Liver (tissue), 9 donors: ENCODE measurements around the gene GTPBP3. TPM values are rescaled to one million over a fixed set of nuclear protein-coding genes. Genes with fewer than 3 reads are reported as not detected.

ENCODE experiments used
- DNase-seq: peaks from one replicate; pipeline ENCODE4 v3.0.0-alpha.2; 2017; ENCODE audit warnings: low spot score
- H3K27ac ChIP-seq, 2 donors: one replicate each; pipeline ENCODE4 v1.7.0; 2013; ENCODE audit warnings: inconsistent platforms in 2 of 2, low read length in 2 of 2, control low read depth in 1 of 2, low read depth in 1 of 2, mild to moderate bottlenecking in 1 of 2
- H3K27me3 ChIP-seq, 4 donors: one replicate each; pipeline versions ENCODE4 v1.6.1 to v1.7.0; 2013; ENCODE audit warnings: low read length in 3 of 4, inconsistent platforms in 1 of 4, mild to moderate bottlenecking in 1 of 4, moderate library complexity in 1 of 4; ENCODE audit not compliant: control insufficient read depth in 4 of 4, insufficient read depth in 4 of 4
- H3K36me3 ChIP-seq, 4 donors: one replicate each; pipeline versions ENCODE4 v1.6.1 to v1.7.0; 2013; ENCODE audit warnings: low read length in 3 of 4, mild to moderate bottlenecking in 3 of 4, low read depth in 1 of 4, moderate library complexity in 1 of 4; ENCODE audit not compliant: control insufficient read depth in 4 of 4, insufficient read depth in 3 of 4
- H3K4me1 ChIP-seq, 4 donors: one replicate each; pipeline versions ENCODE4 v1.6.1 to v1.7.0; 2013; ENCODE audit warnings: low read length in 3 of 4, mild to moderate bottlenecking in 3 of 4, moderate library complexity in 1 of 4; ENCODE audit not compliant: control insufficient read depth in 4 of 4, insufficient read depth in 4 of 4
- H3K4me3 ChIP-seq, 3 donors: one replicate each; pipeline versions ENCODE4 v1.6.1 to v1.7.0; 2013; ENCODE audit warnings: low read length in 3 of 3, control low read depth in 1 of 3, low read depth in 1 of 3, mild to moderate bottlenecking in 1 of 3
- H3K9ac ChIP-seq, 2 donors: one replicate each; pipeline ENCODE4 v1.7.0; 2013; ENCODE audit warnings: low read length in 2 of 2, mild to moderate bottlenecking in 2 of 2, moderate library complexity in 2 of 2, control low read depth in 1 of 2, low read depth in 1 of 2
- H3K9me3 ChIP-seq, 4 donors: one replicate each; pipeline versions ENCODE4 v1.6.1 to v1.7.0; 2013; ENCODE audit warnings: low read length in 3 of 4; ENCODE audit not compliant: control insufficient read depth in 4 of 4
- EGR1 ChIP-seq, 2 donors: IDR thresholded peaks; 2 replicates each; pipeline ENCODE4 v1.6.1; 2016 to 2018; ENCODE audit warnings: antibody characterized with exemption in 2 of 2, low read depth in 2 of 2
- FOXA1 ChIP-seq: IDR thresholded peaks from 2 replicates; pipeline ENCODE4 v1.6.1; 2016; ENCODE audit warnings: antibody characterized with exemption
- FOXA2 ChIP-seq: IDR thresholded peaks from 2 replicates; pipeline ENCODE4 v1.6.1; 2016; ENCODE audit warnings: antibody characterized with exemption
- GABPA ChIP-seq, 2 donors: IDR thresholded peaks in 1 of 2; conservative IDR thresholded peaks in 1 of 2; 2 replicates each; pipeline ENCODE4 v1.6.1; 2016; ENCODE audit warnings: antibody characterized with exemption in 2 of 2, mild to moderate bottlenecking in 1 of 2, moderate library complexity in 1 of 2
- HNF4A ChIP-seq, 2 donors: conservative IDR thresholded peaks; 2 replicates each; pipeline ENCODE4 v1.6.1; 2016; ENCODE audit warnings: antibody characterized with exemption in 2 of 2, mild to moderate bottlenecking in 2 of 2
- HNF4G ChIP-seq: IDR thresholded peaks from 2 replicates; pipeline ENCODE4 v1.6.1; 2016; ENCODE audit warnings: antibody characterized with exemption
- JUND ChIP-seq, 2 donors: IDR thresholded peaks; 2 replicates each; pipeline ENCODE4 v1.6.1; 2016; ENCODE audit warnings: antibody characterized with exemption in 2 of 2
- RAD21 ChIP-seq, 2 donors: IDR thresholded peaks; 2 replicates each; pipeline ENCODE4 v1.6.1; 2016; ENCODE audit warnings: antibody characterized with exemption in 2 of 2, mild to moderate bottlenecking in 2 of 2
- SP1 ChIP-seq: IDR thresholded peaks from 2 replicates; pipeline ENCODE4 v1.6.1; 2018; ENCODE audit warnings: antibody characterized with exemption, mild to moderate bottlenecking
- YY1 ChIP-seq: IDR thresholded peaks from 2 replicates; pipeline ENCODE4 v1.6.1; 2016; ENCODE audit warnings: antibody characterized with exemption, mild to moderate bottlenecking
- WGBS: extraction: QIAGEN DNeasy Blood & Tissue Kit; methylation state at CpG from one replicate; pipeline ENCODE4 v1.1.7; 2013; 5-methylcytosine and 5-hydroxymethylcytosine counted together
- polyA plus RNA-seq, 2 donors: library from polyadenylated mRNA; stranded (reverse) in 1 of 2; unstranded in 1 of 2; fragments of 200-250 nt in 1 of 2; fragments of >200 nt in 1 of 2; fragmentation: Nextera tagmentation in 1 of 2; extraction: Ambion mirVana in 1 of 2; gene quantifications; one replicate each; pipeline versions ENCODE4 v1.2.1 to v1.2.3, GENCODE V29; 2013 to 2015
- total RNA-seq, 2 donors: library from RNA; depleted of rRNA; stranded (reverse); fragments of >200 nt; gene quantifications; one replicate each; pipeline ENCODE4 v1.2.3, GENCODE V29; 2014
- TF ChIP-seq, protein P1 (sequence below): IDR thresholded peaks from 2 replicates; pipeline ENCODE4 v1.6.1; 2016; ENCODE audit warnings: antibody characterized with exemption
- TF ChIP-seq, protein P2 (sequence below): IDR thresholded peaks from 2 replicates; pipeline ENCODE4 v1.6.1; 2016; ENCODE audit warnings: antibody characterized with exemption
- TF ChIP-seq, protein P3 (sequence below): IDR thresholded peaks from 2 replicates; pipeline ENCODE4 v1.6.1; 2016; ENCODE audit warnings: antibody characterized with exemption, mild to moderate bottlenecking
- donor health status: healthy.
- donor health status: healthy.
- donor health status: healthy.
- donor health status: healthy.
- donor health status: healthy.

Gene GTPBP3
- total and polyA plus RNA-seq, 4 donors = 4.9 to 15.5 (median 9.6) TPM

DNA sequence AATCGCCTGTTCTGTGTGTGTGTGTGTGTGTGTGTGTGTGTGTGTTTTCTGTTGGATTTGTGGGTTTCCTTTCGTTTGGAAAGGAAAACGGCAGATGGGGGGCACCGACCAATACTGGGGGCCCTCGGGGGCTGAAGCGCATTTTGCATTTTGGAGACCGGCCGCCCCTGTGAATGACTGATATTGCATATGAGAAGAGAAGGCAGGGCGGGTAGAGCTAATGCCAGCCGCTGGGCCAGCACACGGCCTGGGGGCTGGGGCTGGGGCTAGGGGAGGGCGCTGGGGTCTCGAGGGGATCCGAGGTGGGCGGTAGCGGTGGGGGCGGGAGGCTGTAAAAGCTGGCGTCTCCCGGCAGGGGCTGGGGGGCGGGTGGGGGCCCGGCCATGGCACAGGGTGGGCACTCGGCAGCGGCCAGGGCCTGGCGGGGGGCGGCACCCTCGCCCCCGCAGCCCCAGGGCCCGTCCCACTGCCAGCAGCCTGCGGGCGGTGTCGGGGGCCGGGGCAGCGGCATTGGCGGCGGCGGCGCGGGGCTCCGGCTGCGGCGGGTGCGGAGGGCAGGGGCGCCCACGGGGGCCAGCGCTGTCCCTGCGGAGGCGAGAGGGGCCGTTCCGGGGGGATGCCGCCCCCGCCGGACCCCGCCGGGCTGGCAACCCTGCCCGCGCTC lies 13.9 kb upstream of the GTPBP3 start:
- no peak for DNase-seq
- Histone ChIP-seq H3K4me1 (peaks cover 5 to 23% (median 14%) of the 10 kb centered on the region in 4 donors), H3K27ac (no peak overlapping the region), H3K9me3 (no peaks in the 10 kb centered on the region), H3K27me3 (no peaks in the 10 kb centered on the region), H3K36me3 (peaks cover 10 to 27% (median 15%) of the 10 kb centered on the region in 4 donors), H3K4me3 (no peak overlapping the region), H3K9ac (no peak overlapping the region)
- 67% methylated on average over 56 of the region's 56 CpGs for whole genome bisulfite sequencing
- TF ChIP-seq, protein P1, sequence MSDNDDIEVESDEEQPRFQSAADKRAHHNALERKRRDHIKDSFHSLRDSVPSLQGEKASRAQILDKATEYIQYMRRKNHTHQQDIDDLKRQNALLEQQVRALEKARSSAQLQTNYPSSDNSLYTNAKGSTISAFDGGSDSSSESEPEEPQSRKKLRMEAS = no peak
- no peak for TF ChIP-seq YY1
- no peak for TF ChIP-seq EGR1 (IDR thresholded peaks at IDR 0.05; ENCODE audit: low read depth in 2 of 2)
- TF ChIP-seq HNF4G = no peak
- no peak for TF ChIP-seq GABPA (IDR thresholded peaks at IDR 0.05 in 1 of 2, conservative IDR thresholded peaks at IDR 0.05 in 1 of 2)
- no peak for TF ChIP-seq FOXA1
- TF ChIP-seq JUND (IDR thresholded peaks at IDR 0.05) = no peak
- no peak for TF ChIP-seq FOXA2

DNA sequence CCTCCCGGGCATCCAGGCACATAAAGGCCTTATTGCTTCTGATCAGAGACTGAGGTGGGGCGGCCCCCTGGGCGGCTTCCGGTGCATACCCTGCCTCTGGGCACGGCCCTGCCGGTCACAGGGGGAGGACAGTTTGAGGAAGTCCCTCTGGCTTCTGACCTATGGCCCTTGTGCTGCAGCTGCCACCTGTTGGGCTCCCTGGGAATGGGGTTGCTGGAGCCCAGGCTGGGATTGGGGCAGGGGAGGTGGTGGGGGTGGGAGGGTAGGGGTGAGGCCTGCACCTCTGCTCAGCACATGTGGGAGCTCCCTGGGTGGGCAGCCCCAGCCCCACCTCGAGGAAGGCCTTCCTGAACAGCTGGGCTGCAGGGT lies 13.4 kb upstream of the GTPBP3 start:
- 60% methylated on average over 7 of the region's 7 CpGs for WGBS
- Histone ChIP-seq H3K27me3 (no peaks in the 10 kb centered on the region), H3K9ac (no peak overlapping the region), H3K27ac (no peak overlapping the region), H3K4me1 (peaks cover 8 to 23% (median 14%) of the 10 kb centered on the region in 4 donors), H3K36me3 (peaks cover 10 to 27% (median 13%) of the 10 kb centered on the region in 4 donors), H3K4me3 (no peak overlapping the region), H3K9me3 (no peaks in the 10 kb centered on the region)
- TF ChIP-seq, protein P1 = no peak
- TF ChIP-seq, protein P2, sequence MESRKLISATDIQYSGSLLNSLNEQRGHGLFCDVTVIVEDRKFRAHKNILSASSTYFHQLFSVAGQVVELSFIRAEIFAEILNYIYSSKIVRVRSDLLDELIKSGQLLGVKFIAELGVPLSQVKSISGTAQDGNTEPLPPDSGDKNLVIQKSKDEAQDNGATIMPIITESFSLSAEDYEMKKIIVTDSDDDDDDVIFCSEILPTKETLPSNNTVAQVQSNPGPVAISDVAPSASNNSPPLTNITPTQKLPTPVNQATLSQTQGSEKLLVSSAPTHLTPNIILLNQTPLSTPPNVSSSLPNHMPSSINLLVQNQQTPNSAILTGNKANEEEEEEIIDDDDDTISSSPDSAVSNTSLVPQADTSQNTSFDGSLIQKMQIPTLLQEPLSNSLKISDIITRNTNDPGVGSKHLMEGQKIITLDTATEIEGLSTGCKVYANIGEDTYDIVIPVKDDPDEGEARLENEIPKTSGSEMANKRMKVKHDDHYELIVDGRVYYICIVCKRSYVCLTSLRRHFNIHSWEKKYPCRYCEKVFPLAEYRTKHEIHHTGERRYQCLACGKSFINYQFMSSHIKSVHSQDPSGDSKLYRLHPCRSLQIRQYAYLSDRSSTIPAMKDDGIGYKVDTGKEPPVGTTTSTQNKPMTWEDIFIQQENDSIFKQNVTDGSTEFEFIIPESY = no peak
- no peak for TF ChIP-seq FOXA1
- TF ChIP-seq HNF4G = no peak
- TF ChIP-seq GABPA (IDR thresholded peaks at IDR 0.05 in 1 of 2, conservative IDR thresholded peaks at IDR 0.05 in 1 of 2) = no peak
- no peak for TF ChIP-seq HNF4A (conservative IDR thresholded peaks at IDR 0.05)
- TF ChIP-seq SP1 = no peak
- no peak for TF ChIP-seq RAD21 (IDR thresholded peaks at IDR 0.05)
- TF ChIP-seq, protein P3, sequence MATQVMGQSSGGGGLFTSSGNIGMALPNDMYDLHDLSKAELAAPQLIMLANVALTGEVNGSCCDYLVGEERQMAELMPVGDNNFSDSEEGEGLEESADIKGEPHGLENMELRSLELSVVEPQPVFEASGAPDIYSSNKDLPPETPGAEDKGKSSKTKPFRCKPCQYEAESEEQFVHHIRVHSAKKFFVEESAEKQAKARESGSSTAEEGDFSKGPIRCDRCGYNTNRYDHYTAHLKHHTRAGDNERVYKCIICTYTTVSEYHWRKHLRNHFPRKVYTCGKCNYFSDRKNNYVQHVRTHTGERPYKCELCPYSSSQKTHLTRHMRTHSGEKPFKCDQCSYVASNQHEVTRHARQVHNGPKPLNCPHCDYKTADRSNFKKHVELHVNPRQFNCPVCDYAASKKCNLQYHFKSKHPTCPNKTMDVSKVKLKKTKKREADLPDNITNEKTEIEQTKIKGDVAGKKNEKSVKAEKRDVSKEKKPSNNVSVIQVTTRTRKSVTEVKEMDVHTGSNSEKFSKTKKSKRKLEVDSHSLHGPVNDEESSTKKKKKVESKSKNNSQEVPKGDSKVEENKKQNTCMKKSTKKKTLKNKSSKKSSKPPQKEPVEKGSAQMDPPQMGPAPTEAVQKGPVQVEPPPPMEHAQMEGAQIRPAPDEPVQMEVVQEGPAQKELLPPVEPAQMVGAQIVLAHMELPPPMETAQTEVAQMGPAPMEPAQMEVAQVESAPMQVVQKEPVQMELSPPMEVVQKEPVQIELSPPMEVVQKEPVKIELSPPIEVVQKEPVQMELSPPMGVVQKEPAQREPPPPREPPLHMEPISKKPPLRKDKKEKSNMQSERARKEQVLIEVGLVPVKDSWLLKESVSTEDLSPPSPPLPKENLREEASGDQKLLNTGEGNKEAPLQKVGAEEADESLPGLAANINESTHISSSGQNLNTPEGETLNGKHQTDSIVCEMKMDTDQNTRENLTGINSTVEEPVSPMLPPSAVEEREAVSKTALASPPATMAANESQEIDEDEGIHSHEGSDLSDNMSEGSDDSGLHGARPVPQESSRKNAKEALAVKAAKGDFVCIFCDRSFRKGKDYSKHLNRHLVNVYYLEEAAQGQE = no peak
- DNase-seq = no peak
